GM18502 (cell line): ENCODE results near the gene NRF1.
A peak's percentile ranks its signal among the peaks of the same experiment; 100 is the strongest.
"Not testable (repeated sequence)": the region's sequence is repeated elsewhere in the genome, so short reads cannot be mapped to it uniquely, and the experiment has no call there.

Source experiments
- ATAC-seq: cut with Tn5 transposase; IDR thresholded peaks from one replicate; pipeline ENCODE4 v1.9.1; 2021; ENCODE audit warnings: mild to moderate bottlenecking; ENCODE audit not compliant: unreplicated experiment, poor library complexity

The NRF1 gene

GRCh38 chr7:129643550-129644170 is 32.1 kb downstream of the NRF1 start:
- ATAC-seq = no peak

- ATAC-seq = no peak
These were observed 33.2 kb downstream of the NRF1 start for GRCh38 chr7:129644634-129645230.

- no peak for ATAC-seq
These were observed 35.0 kb downstream of the NRF1 start for GRCh38 chr7:129646369-129647021.

GRCh38 chr7:129649128-129649690 is 37.7 kb downstream of the NRF1 start:
- ATAC-seq = no peak

GRCh38 chr7:129650056-129650758 is 38.7 kb downstream of the NRF1 start:
- ATAC-seq = no peak

- ATAC-seq = peak; percentile 76
These were observed 41.4 kb downstream of the NRF1 start for GRCh38 chr7:129652914-129653313.

GRCh38 chr7:129655811-129656210 is 44.3 kb downstream of the NRF1 start:
- ATAC-seq = no peak

GRCh38 chr7:129657363-129657762 is 45.8 kb downstream of the NRF1 start:
- no peak for ATAC-seq

GRCh38 chr7:129659907-129660306 is 48.4 kb downstream of the NRF1 start:
- ATAC-seq = not testable (repeated sequence)

GRCh38 chr7:129661645-129662182 is 50.2 kb downstream of the NRF1 start:
- ATAC-seq = no peak

GRCh38 chr7:129663240-129663639 is 51.7 kb downstream of the NRF1 start:
- not testable (repeated sequence) for ATAC-seq

GRCh38 chr7:129664029-129665012 is 52.8 kb downstream of the NRF1 start:
- ATAC-seq = no peak

GRCh38 chr7:129665013-129665401 is 53.5 kb downstream of the NRF1 start:
- ATAC-seq = no peak

GRCh38 chr7:129667116-129667515 is 55.6 kb downstream of the NRF1 start:
- no peak for ATAC-seq

GRCh38 chr7:129667551-129667950 is 56.0 kb downstream of the NRF1 start:
- no peak for ATAC-seq

- no peak for ATAC-seq
These were observed 58.4 kb downstream of the NRF1 start for GRCh38 chr7:129669901-129670300.

GRCh38 chr7:129670656-129671055 is 59.1 kb downstream of the NRF1 start:
- no peak for ATAC-seq

- no peak for ATAC-seq
These were observed 59.7 kb downstream of the NRF1 start for GRCh38 chr7:129671266-129671665.

GRCh38 chr7:129674475-129674874 is 63.0 kb downstream of the NRF1 start:
- ATAC-seq = not testable (repeated sequence)
